Mucosa of descending colon (tissue), 3 donors: Measurements from ENCODE around the gene PORCN. TPM values are rescaled to one million over a fixed set of nuclear protein-coding genes. Genes with fewer than 3 reads are reported as not detected.
"Not testable (repeated sequence)": the region's sequence is repeated elsewhere in the genome, so short reads cannot be mapped to it uniquely, and the experiment has no call there.

ENCODE experiments used
- ATAC-seq: fragments of 200-7000 bp; cut with Tn5 transposase; one replicate; pipeline ENCODE4 v1.9.1; 2020; ENCODE audit warnings: mild to moderate bottlenecking, moderate library complexity
- DNase-seq, 3 donors: peaks; one replicate each; pipeline ENCODE4 v3.0.0-alpha.2; 2020
- H3K36me3 ChIP-seq: fragments of 200-600 bp; one replicate; pipeline ENCODE4 v1.8.0; 2021; ENCODE audit warnings: low read depth, mild to moderate bottlenecking
- H3K4me1 ChIP-seq: fragments of 200-600 bp; one replicate; pipeline ENCODE4 v1.8.0; 2021; ENCODE audit warnings: low read depth, mild to moderate bottlenecking
- H3K4me3 ChIP-seq: fragments of 200-600 bp; one replicate; pipeline ENCODE4 v1.8.0; 2021; ENCODE audit warnings: mild to moderate bottlenecking
- H3K9me3 ChIP-seq: fragments of 200-600 bp; one replicate; pipeline ENCODE4 v1.8.0; 2021; ENCODE audit warnings: mild to moderate bottlenecking
- intact Hi-C, 2 donors: fragments of 100-400 bp; cut with DNase I in 1 of 2; cut with micrococcal nuclease in 1 of 2; formaldehyde crosslinking; loops; one replicate each; pipeline versions ENCODE4 v1.11.0 to v1.11.1; 2022; cut with DNase I, micrococcal nuclease
- total RNA-seq, 3 donors: library from RNA; stranded (reverse); fragmentation: NEBNext Ultra II Directional in 2 of 3; extraction: Animal tissue kit (Norgen Biotek cat#: 25700) in 2 of 3; gene quantifications; one replicate each; pipeline versions ENCODE4 v1.2.1 to v1.2.4, GENCODE V29; 2021 to 2023
- TF ChIP-seq, protein P1 (sequence below): fragments of 200-600 bp; IDR thresholded peaks from one replicate; pipeline ENCODE4 v1.8.0; 2022; ENCODE audit warnings: antibody characterized with exemption, mild to moderate bottlenecking
- donor health status: DM: no; HTN: no; CAD: no; lungs with moderate emphysema.
- donor health status: DM: no; HTN: no; CAD: no.
- donor health status: DM: no; HTN: yes; CAD: no.

PORCN gene
- total RNA-seq, 3 donors from 2014 or later = 3.9 to 9.2 (median 6.3) TPM

DNA sequence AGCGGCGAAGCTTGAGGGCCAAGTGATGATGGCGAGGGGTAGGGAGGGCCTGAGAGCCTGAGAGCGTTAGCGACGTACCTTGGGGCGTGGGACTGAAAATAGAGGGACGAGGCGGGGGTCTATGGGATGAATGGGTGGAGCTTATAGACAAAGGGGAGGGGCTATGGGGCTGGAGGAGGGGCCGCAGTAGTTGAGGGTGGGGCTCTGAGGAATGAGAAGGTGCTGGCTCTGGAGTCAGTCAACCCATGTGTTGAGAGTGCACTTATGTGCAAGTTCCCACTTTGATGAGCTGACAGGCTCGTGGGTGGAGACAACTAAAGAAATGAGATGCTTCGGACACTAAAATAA, 31.2 kb downstream of the PORCN start:
- ATAC-seq (peak; percentile 64), DNase-seq (peak in 1 of 3 donors; percentile 62)
- H3K36me3 ChIP-seq = no peaks in the 10 kb centered on the region
- TF ChIP-seq, protein P1, sequence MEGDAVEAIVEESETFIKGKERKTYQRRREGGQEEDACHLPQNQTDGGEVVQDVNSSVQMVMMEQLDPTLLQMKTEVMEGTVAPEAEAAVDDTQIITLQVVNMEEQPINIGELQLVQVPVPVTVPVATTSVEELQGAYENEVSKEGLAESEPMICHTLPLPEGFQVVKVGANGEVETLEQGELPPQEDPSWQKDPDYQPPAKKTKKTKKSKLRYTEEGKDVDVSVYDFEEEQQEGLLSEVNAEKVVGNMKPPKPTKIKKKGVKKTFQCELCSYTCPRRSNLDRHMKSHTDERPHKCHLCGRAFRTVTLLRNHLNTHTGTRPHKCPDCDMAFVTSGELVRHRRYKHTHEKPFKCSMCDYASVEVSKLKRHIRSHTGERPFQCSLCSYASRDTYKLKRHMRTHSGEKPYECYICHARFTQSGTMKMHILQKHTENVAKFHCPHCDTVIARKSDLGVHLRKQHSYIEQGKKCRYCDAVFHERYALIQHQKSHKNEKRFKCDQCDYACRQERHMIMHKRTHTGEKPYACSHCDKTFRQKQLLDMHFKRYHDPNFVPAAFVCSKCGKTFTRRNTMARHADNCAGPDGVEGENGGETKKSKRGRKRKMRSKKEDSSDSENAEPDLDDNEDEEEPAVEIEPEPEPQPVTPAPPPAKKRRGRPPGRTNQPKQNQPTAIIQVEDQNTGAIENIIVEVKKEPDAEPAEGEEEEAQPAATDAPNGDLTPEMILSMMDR = no peak
- H3K4me1 ChIP-seq = no peaks in the 10 kb centered on the region
- intact Hi-C loops = no loop called here
- no peaks in the 10 kb centered on the region for H3K9me3 ChIP-seq
- H3K4me3 ChIP-seq = peak overlapping the region; percentile 19

DNA sequence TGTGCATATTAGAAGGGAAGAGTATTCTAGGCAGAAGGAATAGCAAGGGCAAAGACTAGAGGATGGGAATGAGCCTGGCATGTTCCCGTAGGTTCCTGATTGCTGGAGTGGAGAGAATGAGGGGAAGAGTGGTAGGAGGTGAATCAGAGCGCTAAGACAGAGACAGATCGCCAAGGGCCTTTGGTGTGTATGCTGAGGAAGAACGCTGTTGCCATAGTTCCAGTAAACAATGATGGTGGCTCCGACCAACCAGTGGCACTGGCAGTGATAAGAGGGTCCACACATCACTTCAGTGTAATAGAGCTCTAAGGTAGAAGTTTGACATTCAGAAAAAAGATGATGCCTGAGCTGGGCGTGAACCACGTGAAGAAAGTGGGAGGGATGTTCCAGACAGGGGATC, 31.7 kb downstream of the PORCN start:
- no peak for ATAC-seq
- TF ChIP-seq, protein P1 = no peak
- no peak for DNase-seq
- Histone ChIP-seq H3K4me1 (no peaks in the 10 kb centered on the region), H3K36me3 (no peaks in the 10 kb centered on the region), H3K9me3 (no peaks in the 10 kb centered on the region), H3K4me3 (no peak overlapping the region)
- intact Hi-C loops = no loop called here

DNA sequence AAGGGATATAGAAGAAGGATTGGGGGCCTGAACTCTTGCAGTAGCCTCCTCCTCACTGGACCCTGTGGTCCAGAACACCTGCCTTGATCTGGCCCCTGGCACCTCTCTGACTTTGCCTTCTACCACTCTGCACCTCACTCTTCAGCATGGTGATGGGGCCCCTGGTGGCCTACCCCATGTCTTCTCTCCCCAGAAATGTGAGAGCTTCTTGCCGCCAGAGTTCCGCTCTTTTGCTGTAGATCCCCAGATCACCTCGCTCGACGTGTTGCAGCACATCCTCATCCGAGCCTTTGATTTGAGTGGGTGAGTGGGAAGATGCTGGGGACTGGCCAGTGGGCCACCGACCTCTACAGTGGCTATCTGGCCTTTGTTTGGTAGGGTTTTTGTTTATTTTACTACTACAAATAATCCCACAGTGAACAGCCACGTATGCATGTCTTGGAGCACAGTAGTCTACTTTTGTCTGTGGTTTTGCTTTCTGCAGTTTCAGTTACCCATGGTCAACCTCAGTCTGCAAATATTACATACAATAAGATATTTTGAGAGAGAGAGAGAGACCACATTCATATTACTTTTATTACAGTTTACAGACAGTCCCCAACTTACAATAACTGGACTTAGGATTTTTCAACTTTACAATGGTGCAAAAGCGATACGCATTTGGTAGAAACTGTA, 32.5 kb downstream of the PORCN start:
- intact Hi-C loops = no loop called here
- H3K36me3 ChIP-seq = no peaks in the 10 kb centered on the region
- no peak for DNase-seq
- TF ChIP-seq, protein P1 = no peak
- no peaks in the 10 kb centered on the region for H3K9me3 ChIP-seq
- ATAC-seq = no peak
- no peak overlapping the region for H3K4me3 ChIP-seq
- H3K4me1 ChIP-seq = no peaks in the 10 kb centered on the region

DNA sequence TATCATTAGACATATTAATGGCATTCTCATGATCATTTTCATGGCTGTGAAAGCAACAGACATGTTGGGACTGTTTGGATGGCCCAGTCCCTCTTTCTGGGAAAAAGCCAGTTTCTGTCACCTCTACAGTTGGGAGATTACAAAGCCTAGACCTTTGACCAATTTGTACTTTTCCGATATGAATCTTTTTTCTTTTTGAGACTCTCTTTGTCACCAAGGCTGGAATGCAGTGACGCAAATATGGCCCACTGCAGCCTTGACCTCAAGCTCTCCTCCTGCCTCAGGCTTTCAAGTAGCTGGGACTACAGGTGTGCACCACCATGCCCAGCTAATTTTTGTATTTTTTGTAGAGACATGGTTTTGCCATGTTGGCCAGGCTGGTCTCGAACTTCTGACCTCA, 40.1 kb downstream of the PORCN start:
- DNase-seq (no peak), ATAC-seq (no peak)
- no peaks in the 10 kb centered on the region for H3K4me1 ChIP-seq
- no peak overlapping the region for H3K4me3 ChIP-seq
- no peaks in the 10 kb centered on the region for H3K9me3 ChIP-seq
- TF ChIP-seq, protein P1 = no peak
- no peaks in the 10 kb centered on the region for H3K36me3 ChIP-seq
- intact Hi-C loops = no loop called here

DNA sequence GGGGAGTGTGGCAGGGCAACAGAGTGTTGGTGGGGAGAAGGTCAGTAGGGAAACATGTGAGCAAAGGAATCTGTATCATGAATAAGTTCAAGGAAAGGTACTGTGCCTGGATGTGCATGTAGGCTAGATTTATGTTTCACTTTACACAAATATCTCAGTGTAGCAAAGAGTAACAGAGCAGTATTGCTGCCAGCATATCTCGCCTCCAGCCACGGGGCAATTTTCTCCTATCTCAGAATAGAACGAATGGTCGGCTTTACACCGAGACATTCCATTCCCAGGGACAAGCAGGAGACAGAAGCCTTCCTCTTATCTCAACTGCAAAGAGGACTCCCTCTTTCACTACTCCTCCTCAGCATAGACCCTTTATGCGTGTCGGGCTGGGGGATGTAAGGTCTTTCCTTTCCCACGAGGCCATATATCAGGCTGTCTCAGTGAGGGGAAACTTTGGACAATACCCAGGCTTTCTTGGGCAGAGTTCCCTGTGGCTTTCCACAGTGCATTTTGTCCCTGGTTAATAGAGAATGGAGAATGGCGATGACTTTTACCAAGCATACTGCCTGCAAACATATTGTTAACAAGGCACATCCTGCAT, 47.0 kb downstream of the PORCN start:
- H3K4me3 ChIP-seq, DNase-seq, H3K36me3 ChIP-seq, H3K4me1 ChIP-seq, intact Hi-C loops, H3K9me3 ChIP-seq, ATAC-seq: not testable (repeated sequence)

GRCh38 chrX:48558271-48558670, 49.5 kb downstream of the PORCN start:
- TF ChIP-seq, protein P1 = no peak
- intact Hi-C loops = no loop called here
- ATAC-seq (no peak), DNase-seq (no peak)
- Histone ChIP-seq H3K9me3 (no peaks in the 10 kb centered on the region), H3K4me1 (no peaks in the 10 kb centered on the region), H3K36me3 (no peaks in the 10 kb centered on the region), H3K4me3 (no peak overlapping the region)
